Measurements from ENCODE around the gene TEKT5.
"Not testable (repeated sequence)": the region's sequence is repeated elsewhere in the genome, so short reads cannot be mapped to it uniquely, and the experiment has no call there.

The TEKT5 gene

GRCh38 chr16:10629592-10629963, 65.2 kb downstream of the TEKT5 start:
- DNase-seq: no peak

- DNase-seq: no peak
These were observed 69.0 kb downstream of the TEKT5 start for GRCh38 chr16:10625595-10626357.

- DNase-seq: no peak
These were observed 70.2 kb downstream of the TEKT5 start for GRCh38 chr16:10624527-10624926.

GRCh38 chr16:10623059-10623458, 71.7 kb downstream of the TEKT5 start:
- no peak for DNase-seq

- no peak for DNase-seq
These were observed 72.5 kb downstream of the TEKT5 start for GRCh38 chr16:10622036-10622921.

- DNase-seq: not testable (repeated sequence)
These were observed 73.3 kb downstream of the TEKT5 start for GRCh38 chr16:10621216-10621949.

GRCh38 chr16:10620120-10620519, 74.6 kb downstream of the TEKT5 start:
- no peak for DNase-seq

GRCh38 chr16:10619271-10619849, 75.4 kb downstream of the TEKT5 start:
- DNase-seq: no peak

- no peak for DNase-seq
These were observed 76.0 kb downstream of the TEKT5 start for GRCh38 chr16:10618710-10619209.

GRCh38 chr16:10617662-10618420, 76.9 kb downstream of the TEKT5 start:
- DNase-seq: no peak

GRCh38 chr16:10616756-10617640, 77.7 kb downstream of the TEKT5 start:
- DNase-seq: no peak

- DNase-seq: no peak
These were observed 78.3 kb downstream of the TEKT5 start for GRCh38 chr16:10616419-10616755.

GRCh38 chr16:10614685-10615084, 80.0 kb downstream of the TEKT5 start:
- DNase-seq: no peak

GRCh38 chr16:10613785-10614485, 80.8 kb downstream of the TEKT5 start:
- DNase-seq: no peak

- no peak for DNase-seq
These were observed 82.0 kb downstream of the TEKT5 start for GRCh38 chr16:10612649-10613179.

- no peak for DNase-seq
These were observed 82.8 kb downstream of the TEKT5 start for GRCh38 chr16:10611825-10612342.

GRCh38 chr16:10610499-10611184, 84.1 kb downstream of the TEKT5 start:
- no peak for DNase-seq

- DNase-seq: no peak
These were observed 85.3 kb downstream of the TEKT5 start for GRCh38 chr16:10609402-10609774.

GRCh38 chr16:10608687-10609401, 85.9 kb downstream of the TEKT5 start:
- DNase-seq: no peak
